HG03520 (cell line): ENCODE measurements around the gene S100A13.

Experiments used
- ATAC-seq: cut with Tn5 transposase; IDR thresholded peaks from one replicate; pipeline ENCODE4 v1.9.1; 2021; ENCODE audit warnings: mild to moderate bottlenecking, moderate library complexity; ENCODE audit not compliant: unreplicated experiment

S100A13 gene

GRCh38 chr1:153627715-153628626 lies 666 bp upstream of the S100A13 start, which contains the start of gene S100A1:
Gene S100A1, plus strand, starts transcription at chr1:153628434. Its CDS starts 2,088 bp downstream, at chr1:153630522.
- ATAC-seq = no peak

GRCh38 chr1:153626477-153626903 lies 815 bp downstream of the S100A13 start:
- ATAC-seq = no peak

DNA sequence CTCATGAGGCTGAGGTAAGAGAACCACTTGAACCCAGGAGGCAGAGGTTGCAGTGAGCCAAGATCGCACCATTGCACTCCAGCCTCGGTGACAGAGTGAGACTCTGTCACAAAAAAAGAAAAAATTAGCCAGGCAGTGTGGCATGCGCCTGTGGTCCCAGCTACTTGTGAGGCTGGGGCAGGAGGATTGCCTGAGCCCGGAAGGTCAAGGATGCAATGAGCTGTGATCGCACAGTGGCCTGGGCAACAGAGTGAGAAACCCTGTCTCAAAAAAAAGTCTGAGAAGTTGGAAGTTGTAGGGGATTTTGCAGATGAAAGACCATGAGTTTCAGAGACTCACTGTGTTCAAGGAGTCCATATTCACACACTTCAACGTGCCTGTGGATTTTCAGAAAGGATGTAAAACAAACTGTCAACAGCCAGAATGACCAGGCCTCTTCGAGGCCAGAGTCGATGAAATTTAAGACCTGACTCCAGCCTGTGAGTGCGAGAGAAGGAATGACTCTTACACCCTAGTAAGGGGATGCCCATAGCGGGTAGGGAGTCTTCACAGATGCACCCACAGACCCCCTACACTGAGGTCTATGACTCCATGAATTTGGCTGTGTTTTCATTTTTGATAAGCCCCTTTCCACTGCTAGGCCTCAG lies 2.2 kb downstream of the S100A13 start:
- ATAC-seq = no peak

DNA sequence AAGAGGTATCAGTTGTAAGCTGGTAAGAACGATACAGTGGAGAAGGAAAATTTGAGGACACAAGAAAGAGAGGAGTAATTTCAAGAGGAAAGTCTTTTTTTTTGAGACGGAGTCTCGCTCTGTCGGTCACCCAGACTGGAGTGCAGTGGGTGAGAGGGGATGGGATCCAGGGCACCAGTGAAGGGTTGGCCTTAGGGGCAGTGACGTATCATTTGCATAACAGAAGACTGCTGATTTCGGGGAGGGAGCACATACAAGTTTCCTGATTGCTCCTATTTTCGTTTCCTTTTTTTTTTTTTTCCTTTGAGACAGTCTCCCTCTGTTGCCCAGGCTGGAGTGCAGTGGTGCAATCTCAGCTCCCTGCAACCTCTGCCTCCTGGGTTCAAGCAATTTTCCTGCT lies 4.2 kb downstream of the S100A13 start:
- no peak for ATAC-seq

- no peak for ATAC-seq
These were observed 8.1 kb downstream of the S100A13 start for GRCh38 chr1:153619171-153619570.

DNA sequence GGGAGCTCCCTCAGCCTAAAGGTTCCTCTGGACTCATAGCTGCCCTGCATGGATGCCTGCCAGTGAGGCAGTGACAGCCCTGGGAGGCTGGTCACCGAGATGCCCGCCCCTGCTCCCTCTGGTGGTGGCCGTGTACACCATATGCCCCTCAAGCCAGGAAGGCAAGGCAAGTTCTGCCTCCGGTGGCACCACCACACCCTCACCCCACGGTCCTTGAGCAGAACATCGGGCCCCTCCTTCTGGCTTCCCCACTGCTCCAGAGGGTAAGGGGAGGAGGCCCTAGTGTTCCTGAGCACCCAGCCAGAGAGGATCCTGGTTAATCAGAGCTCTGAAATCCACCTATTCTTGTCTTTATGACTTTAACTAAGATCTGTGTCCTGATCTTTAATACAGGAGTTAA lies 9.6 kb downstream of the S100A13 start:
- ATAC-seq = no peak

GRCh38 chr1:153616917-153617311 lies 10.4 kb downstream of the S100A13 start:
- no peak for ATAC-seq

DNA sequence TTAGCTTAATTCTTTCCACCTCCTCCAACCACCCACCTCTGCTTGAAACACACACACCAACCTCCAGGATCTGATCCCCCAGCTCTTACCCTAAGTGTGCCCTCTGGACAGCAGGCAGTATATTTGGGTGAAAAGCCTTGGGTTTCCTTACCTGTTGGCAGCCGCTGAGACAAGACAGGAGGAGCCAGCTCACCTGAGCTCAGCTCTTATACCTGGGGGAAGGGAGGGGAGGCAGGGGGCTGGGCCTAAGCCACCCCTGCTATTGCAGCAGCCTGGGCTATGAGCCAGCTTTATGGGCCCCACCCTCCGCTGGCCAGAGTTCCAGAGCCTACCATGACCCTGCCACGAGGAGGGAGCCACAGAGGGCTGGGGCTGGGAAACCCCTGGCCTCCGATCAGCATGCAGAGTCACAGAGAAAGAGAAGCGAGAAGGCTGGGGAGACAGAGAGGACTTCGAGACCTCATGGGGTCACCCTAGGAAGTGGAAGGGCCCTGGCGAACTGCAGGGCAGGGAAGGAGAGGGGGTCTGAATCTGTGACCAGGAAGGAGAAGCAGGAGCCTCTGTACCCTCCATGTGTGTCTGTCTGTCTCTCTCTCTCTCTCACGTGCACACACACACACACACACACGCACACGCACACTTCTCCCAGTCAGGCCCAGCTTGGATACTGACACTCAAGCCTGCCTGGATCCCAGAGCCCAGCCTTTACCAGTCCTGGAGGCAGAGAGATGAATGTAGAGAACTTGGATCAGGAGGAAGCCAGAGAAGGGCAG lies 11.0 kb downstream of the S100A13 start, which contains the start of gene S100A14:
TSS of gene S100A14 (minus strand) at position 182 of the 773 bp plus-strand sequence. CDS start 467 bp downstream, outside the sequence.
- no peak for ATAC-seq

- no peak for ATAC-seq
These were observed 11.9 kb downstream of the S100A13 start for GRCh38 chr1:153615406-153615805.

DNA sequence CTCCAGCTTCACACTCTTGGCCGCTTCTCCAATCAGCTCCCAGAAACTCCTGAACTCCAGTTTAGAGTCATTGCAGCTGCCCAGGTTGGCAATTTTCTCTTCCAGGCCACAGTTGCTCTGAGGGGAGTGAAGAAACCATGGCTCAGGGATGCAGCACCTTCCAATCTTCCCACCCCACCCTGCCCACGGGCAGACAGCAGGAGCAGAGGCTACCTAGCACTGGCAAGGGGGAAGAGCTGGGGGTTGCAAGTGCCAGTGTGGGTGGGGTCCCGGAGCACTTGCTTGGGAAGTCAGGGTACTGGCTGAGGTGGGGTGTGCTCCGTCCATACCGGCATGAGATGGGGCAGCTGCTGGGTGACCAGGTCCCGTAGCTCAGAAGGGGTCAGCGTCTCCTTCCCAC lies 12.4 kb downstream of the S100A13 start:
- no peak for ATAC-seq

GRCh38 chr1:153614189-153614900 lies 13.0 kb downstream of the S100A13 start:
- no peak for ATAC-seq

DNA sequence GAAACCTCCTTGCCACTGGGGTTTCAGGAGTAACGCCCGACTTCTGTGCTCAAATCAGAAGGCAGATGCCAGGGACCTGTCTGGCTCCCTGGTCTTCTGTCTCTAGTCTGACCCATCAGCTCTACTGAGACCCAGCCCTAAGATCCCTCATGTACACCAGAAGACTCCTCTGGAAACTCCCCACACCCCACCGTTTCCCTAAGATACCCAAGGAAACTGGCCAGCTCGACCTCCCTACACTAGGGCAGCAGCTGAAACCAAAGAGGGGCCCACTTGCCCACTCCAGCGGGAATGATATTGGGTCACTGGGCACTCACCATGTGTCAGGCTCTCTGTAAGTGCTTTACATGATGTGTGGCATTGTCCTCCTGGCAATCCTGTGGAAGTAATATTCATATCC lies 13.9 kb downstream of the S100A13 start:
- no peak for ATAC-seq

DNA sequence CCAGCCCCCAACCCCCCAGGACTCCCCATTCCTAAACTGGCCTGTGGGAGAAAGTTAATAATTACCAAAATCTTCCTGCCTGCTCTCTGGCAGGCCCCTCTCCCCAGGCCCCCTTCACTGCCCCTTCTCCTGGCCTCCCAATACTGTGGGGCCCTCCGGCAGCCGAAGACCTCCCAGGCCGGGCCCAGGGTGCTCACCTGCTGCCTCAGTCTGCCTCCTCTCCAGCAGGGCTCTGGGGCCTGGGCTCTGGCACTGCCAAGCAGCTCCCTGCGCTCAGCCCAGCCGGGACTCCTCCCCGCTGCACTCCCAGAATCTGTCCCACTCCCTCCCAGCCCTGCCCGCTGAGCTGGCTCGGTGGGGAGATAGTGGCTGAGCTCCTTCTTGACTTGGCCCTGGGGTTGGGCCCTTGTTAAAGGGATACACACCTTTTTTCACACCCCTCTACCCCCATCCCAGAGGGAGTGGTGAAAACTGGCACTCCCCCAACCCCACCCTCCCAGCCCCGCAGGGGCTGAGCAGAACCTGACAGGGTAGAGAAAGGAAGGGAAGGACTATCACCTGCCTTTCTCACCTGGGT lies 14.5 kb downstream of the S100A13 start, which contains the start of gene S100A16:
TSS of gene S100A16 (minus strand) at position 383 of the 577 bp plus-strand sequence. CDS start 4,986 bp downstream, outside the sequence.
- ATAC-seq = no peak

DNA sequence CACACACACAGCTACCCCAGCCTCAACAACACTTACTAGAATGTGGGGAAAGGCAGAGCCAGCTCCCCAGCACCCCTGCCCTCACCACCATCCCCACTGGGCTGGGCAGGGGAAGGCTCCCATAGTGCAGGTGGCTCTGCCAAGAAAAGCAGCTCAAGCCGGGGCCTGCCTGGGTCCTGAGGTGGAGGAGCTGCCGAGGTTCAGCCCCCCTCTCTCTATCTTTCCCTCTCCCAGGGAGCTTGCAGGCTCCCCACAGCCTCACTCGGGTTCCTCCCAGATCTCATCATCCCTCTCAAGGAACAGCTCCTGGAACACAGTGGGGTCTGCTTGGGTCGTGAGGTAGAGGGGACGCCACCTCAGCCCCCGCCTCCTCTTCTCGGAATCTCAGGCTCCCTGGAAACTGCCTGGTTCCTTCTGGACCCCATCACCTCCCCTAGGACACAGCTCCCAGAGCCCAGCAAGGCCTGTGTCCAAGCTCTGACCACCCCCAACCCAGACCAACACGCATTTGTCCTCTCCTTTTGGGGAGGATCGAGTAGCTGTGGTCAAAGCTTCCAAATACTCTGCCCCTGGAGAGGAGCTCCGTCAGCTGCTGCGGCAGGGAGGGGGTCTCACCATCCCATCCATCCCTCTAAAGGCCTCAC lies 15.1 kb downstream of the S100A13 start:
- no peak for ATAC-seq

- no peak for ATAC-seq
These were observed 15.9 kb downstream of the S100A13 start for GRCh38 chr1:153611356-153611755.

DNA sequence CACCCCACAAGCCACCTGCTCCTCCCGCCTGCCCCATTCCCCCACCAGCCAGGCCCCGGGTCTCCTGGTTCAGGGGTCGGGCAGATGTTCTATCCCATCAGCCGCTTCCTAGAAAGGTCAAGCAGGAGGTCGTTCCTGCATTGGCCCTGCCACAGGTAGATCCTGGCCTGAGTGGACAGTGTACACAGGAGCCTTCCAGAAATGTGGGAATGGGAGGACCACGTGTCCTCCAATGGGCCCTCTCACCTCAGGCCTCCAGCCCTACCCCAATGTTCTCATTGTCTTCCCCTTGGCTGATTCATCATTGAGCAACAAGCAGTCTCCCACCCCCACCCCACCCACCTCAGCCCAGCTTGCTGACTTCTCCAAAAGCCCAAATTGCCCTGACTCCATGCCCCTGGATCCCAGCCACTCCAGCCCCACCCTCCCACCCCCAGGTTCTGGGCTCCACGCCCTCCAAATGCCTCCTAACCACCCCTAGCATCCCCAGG lies 16.4 kb downstream of the S100A13 start:
- ATAC-seq = no peak

GRCh38 chr1:153610334-153610733 lies 17.0 kb downstream of the S100A13 start:
- no peak for ATAC-seq

DNA sequence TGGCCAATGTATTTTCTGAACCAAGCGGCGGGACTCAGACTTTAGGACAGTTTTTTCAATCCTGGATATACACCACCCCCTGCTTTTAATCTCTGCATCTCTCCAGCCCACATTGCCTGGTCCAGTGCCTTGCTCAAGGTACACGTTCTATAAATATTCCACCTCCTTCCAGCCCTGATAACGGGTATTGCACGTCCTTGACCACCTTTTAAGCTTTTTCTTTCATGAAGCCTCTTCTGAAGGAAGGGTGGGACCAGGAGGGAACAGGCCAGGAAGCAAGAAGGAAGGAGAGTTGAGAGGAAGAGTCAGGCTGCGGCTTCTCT lies 17.8 kb downstream of the S100A13 start:
- ATAC-seq = no peak

GRCh38 chr1:153608742-153609584 lies 18.3 kb downstream of the S100A13 start:
- ATAC-seq = no peak
